Fibroblast of pulmonary artery (primary cell): Measurements from ENCODE around the gene RTP2.
A peak's percentile ranks its signal among the peaks of the same experiment; 100 is the strongest.

Experiments used
- DNase-seq: peaks from one replicate; pipeline ENCODE4 v3.0.0-alpha.2; 2010; ENCODE audit warnings: low read depth
- H3K4me3 ChIP-seq: replicated peaks from 2 replicates; pipeline ENCODE4 v1.5.1; 2011; ENCODE audit warnings: low read depth, mild to moderate bottlenecking, control low read depth, low read length, moderate library complexity
- TF ChIP-seq, protein P1 (sequence below): IDR thresholded peaks from 2 replicates; pipeline ENCODE4 v1.5.1; 2011; ENCODE audit warnings: mild to moderate bottlenecking, control low read depth, low read length, inconsistent platforms; ENCODE audit errors: missing control alignments

The RTP2 gene

DNA sequence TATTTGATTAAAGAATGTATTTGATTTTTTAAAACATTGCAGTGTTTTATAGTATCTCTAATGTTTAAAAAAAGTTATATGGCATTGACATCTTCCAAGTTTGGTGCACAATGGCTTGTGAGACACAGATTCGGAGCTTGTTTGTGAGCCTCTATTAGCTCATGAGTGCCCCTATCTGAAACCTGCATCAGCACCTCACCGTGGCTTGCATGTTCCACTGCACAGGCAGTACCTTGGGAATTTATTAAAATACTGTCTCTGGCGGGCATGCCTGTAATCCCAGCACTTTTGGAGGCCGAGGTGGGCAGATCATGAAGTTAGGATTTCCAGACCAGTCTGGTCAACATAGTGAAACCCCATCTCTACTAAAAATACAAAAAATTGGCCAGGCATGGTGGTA lies 6.8 kb upstream of the RTP2 start:
- no peak for DNase-seq
- no peak overlapping the region for H3K4me3 ChIP-seq
- TF ChIP-seq, protein P1, sequence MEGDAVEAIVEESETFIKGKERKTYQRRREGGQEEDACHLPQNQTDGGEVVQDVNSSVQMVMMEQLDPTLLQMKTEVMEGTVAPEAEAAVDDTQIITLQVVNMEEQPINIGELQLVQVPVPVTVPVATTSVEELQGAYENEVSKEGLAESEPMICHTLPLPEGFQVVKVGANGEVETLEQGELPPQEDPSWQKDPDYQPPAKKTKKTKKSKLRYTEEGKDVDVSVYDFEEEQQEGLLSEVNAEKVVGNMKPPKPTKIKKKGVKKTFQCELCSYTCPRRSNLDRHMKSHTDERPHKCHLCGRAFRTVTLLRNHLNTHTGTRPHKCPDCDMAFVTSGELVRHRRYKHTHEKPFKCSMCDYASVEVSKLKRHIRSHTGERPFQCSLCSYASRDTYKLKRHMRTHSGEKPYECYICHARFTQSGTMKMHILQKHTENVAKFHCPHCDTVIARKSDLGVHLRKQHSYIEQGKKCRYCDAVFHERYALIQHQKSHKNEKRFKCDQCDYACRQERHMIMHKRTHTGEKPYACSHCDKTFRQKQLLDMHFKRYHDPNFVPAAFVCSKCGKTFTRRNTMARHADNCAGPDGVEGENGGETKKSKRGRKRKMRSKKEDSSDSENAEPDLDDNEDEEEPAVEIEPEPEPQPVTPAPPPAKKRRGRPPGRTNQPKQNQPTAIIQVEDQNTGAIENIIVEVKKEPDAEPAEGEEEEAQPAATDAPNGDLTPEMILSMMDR = peak; percentile 6

GRCh38 chr3:187708696-187709095 lies 6.3 kb upstream of the RTP2 start:
- no peak overlapping the region for H3K4me3 ChIP-seq
- TF ChIP-seq, protein P1 = no peak
- no peak for DNase-seq

DNA sequence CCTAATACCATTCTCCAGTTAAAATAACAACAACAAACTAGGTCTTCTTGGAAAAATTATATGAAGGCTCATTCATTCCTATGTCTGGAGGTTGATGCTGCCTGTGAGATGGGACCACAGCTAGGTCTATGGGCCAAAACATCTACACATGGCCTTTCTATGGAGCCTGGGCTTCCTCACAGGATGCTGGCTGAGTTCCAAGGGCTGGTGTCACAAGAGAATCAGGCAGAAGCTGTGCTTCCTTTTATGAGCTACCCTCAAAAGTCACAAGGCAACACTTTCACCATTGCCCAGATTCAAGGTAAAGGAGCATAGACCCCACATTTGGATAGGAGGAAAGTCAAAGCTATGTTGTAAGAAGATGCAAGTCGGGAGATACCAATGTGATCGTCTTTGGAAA lies 4.6 kb upstream of the RTP2 start:
- H3K4me3 ChIP-seq = no peak overlapping the region
- peak; percentile 18 for DNase-seq
- TF ChIP-seq, protein P1 = no peak

DNA sequence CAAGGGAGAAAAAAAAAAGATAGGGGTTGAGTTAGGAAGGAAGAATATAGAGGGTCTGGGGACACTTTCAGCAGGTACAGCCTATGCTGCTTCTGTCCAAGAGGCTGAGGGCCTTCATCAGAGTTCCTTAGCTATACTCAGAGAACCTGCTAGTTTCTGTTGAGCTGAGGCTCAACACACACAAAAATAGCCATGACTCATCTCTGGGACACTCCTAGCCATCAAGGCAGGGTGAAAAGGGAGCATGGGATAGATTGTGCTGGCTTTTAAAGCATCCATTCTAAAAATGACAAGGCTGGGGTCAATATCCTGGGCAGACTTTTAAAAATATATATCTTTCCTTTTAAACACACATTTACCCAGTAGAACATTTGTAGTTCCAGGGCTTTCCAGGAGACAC lies 2.8 kb upstream of the RTP2 start:
- DNase-seq = no peak
- no peak overlapping the region for H3K4me3 ChIP-seq
- TF ChIP-seq, protein P1 = no peak

- H3K4me3 ChIP-seq = no peak overlapping the region
- TF ChIP-seq, protein P1 = no peak
- DNase-seq = no peak
Measured at GRCh38 chr3:187700249-187700648, 2.1 kb downstream of the RTP2 start.

DNA sequence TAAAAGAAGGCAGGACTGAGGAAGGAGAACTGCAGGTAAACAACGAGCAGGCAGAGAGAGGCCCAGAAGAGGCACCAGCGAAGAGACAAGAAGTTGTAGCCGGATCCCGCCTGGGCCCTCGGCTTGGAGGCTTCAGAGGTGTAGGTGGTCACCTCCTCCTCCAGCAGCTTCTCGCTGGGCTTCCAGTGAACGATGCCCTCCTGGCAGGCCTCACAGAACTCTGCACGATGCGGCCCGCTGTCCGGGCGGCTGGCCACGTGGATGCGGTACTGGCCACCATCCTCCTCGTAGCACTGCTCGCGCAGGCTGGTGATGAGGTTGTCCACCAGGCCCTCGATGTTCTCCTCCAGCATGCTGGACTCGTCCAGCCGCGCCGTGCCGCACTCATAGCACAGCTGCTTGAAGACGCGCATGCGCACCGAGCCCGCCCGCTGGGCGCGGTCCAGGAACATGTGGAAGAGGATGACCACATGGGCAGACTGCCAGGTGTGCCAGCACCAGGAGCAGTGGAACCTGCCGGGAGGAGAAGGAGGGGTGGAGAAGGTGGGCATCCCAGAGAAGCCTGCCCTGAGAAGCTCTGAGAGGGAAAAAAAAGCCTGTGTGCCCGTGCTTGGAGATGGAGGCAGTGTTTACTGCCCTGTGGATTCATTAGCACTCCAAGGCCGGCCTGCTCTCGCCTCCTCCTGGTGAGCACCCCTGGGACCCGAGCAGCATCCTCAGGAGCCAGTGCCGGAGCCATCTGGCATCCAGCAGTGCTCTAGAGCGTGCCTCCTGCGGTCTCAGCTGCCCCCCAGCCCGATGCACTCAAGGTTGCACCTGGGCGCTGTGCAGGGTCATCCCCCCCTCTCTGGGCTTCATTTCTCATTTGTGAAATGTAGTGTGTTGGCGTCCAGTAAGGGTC lies 3.6 kb downstream of the RTP2 start:
- H3K4me3 ChIP-seq = no peak overlapping the region
- no peak for DNase-seq
- TF ChIP-seq, protein P1 = no peak

- TF ChIP-seq, protein P1 = no peak
- H3K4me3 ChIP-seq = no peak overlapping the region
- no peak for DNase-seq
Measured at GRCh38 chr3:187696021-187696420, 6.3 kb downstream of the RTP2 start.
